Adrenal gland (tissue), 5 donors: ENCODE measurements around the gene TCEA2.

Source experiments
- POLR2A ChIP-seq, 2 donors: fragments of 450-650 bp; IDR thresholded peaks; one replicate each; pipeline ENCODE4 v1.6.1; 2017; ENCODE audit warnings: antibody characterized with exemption in 2 of 2, mild to moderate bottlenecking in 2 of 2, moderate library complexity in 1 of 2
- TF ChIP-seq, protein P1 (sequence below), 6 experiments: fragments of 450-650 bp in 4 of 6; fragments of 200-600 bp in 2 of 6; sonication (generic) in 1 of 6; IDR thresholded peaks; 1 replicate in 5 of 6; 2 replicates in 1 of 6; pipeline versions ENCODE4 v1.5.1 to v1.8.0; 2016 to 2021; ENCODE audit warnings: antibody characterized with exemption in 6 of 6, mild to moderate bottlenecking in 2 of 6, moderate library complexity in 1 of 6
- donor health status: DM: no; HTN: no; CAD: no.

DNA sequence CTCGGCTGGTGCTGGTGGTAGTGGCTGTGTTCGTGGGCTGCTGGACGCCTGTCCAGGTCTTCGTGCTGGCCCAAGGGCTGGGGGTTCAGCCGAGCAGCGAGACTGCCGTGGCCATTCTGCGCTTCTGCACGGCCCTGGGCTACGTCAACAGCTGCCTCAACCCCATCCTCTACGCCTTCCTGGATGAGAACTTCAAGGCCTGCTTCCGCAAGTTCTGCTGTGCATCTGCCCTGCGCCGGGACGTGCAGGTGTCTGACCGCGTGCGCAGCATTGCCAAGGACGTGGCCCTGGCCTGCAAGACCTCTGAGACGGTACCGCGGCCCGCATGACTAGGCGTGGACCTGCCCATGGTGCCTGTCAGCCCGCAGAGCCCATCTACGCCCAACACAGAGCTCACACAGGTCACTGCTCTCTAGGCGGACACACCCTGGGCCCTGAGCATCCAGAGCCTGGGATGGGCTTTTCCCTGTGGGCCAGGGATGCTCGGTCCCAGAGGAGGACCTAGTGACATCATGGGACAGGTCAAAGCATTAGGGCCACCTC, 35.5 kb downstream of the TCEA2 start:
- TF ChIP-seq POLR2A (IDR thresholded peaks at IDR 0.05), result no peak
- TF ChIP-seq, protein P1, sequence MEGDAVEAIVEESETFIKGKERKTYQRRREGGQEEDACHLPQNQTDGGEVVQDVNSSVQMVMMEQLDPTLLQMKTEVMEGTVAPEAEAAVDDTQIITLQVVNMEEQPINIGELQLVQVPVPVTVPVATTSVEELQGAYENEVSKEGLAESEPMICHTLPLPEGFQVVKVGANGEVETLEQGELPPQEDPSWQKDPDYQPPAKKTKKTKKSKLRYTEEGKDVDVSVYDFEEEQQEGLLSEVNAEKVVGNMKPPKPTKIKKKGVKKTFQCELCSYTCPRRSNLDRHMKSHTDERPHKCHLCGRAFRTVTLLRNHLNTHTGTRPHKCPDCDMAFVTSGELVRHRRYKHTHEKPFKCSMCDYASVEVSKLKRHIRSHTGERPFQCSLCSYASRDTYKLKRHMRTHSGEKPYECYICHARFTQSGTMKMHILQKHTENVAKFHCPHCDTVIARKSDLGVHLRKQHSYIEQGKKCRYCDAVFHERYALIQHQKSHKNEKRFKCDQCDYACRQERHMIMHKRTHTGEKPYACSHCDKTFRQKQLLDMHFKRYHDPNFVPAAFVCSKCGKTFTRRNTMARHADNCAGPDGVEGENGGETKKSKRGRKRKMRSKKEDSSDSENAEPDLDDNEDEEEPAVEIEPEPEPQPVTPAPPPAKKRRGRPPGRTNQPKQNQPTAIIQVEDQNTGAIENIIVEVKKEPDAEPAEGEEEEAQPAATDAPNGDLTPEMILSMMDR (IDR thresholded peaks at IDR 0.05), result no peak
